Right lobe of liver (tissue), 4 donors: ENCODE measurements around the gene MYO3B.

Source experiments
- POLR2A ChIP-seq: fragments of 450-650 bp; IDR thresholded peaks from one replicate; pipeline ENCODE4 v1.6.1; 2017; ENCODE audit warnings: antibody characterized with exemption, mild to moderate bottlenecking
- TF ChIP-seq, protein P1 (sequence below), 4 donors: fragments of 200-600 bp in 3 of 4; fragments of 450-650 bp in 1 of 4; IDR thresholded peaks; one replicate each; pipeline versions ENCODE4 v1.5.1 to v1.8.0; 2016 to 2022; ENCODE audit warnings: antibody characterized with exemption in 4 of 4, mild to moderate bottlenecking in 2 of 4
- donor health status: DM: no; HTN: no; CAD: no.
- donor health status: DM: no; HTN: no; CAD: no.
- donor health status: DM: no; HTN: yes; CAD: no.

DNA sequence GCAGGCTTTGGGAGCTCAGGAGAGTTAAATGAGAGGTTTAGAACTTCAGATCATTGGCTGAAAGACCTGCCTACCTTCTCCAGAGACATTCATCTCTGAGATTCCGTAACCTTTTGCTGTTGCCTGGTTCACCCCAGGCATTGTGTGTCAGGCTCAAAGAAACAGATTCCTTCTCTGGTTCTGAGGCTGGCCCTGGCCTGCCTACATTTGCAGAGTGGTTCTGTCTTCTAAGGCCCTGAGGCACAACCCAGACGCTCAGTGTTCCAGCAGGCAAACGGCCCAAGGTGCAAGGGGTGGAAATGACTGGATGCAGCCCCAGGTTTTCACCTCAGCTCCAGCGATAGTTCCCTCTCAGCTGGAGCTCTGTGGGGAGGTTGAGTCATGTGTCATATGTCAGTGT is 48.3 kb downstream of the MYO3B start:
- TF ChIP-seq, protein P1, sequence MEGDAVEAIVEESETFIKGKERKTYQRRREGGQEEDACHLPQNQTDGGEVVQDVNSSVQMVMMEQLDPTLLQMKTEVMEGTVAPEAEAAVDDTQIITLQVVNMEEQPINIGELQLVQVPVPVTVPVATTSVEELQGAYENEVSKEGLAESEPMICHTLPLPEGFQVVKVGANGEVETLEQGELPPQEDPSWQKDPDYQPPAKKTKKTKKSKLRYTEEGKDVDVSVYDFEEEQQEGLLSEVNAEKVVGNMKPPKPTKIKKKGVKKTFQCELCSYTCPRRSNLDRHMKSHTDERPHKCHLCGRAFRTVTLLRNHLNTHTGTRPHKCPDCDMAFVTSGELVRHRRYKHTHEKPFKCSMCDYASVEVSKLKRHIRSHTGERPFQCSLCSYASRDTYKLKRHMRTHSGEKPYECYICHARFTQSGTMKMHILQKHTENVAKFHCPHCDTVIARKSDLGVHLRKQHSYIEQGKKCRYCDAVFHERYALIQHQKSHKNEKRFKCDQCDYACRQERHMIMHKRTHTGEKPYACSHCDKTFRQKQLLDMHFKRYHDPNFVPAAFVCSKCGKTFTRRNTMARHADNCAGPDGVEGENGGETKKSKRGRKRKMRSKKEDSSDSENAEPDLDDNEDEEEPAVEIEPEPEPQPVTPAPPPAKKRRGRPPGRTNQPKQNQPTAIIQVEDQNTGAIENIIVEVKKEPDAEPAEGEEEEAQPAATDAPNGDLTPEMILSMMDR (IDR thresholded peaks at IDR 0.05): no peak
- TF ChIP-seq POLR2A: no peak
